ENCODE data around the gene SEPSECS.
A peak's percentile ranks its signal among the peaks of the same experiment; 100 is the strongest.

GRCh38 chr4:25180524-25181131 lies 20.4 kb upstream of the SEPSECS start:
- TF ChIP-seq CTCF (IDR thresholded peaks at IDR 0.05), result peak in 1 of 2 donors; percentile 45
- TF ChIP-seq POLR2A (IDR thresholded peaks at IDR 0.05), result no peak
